ENCODE data around the gene CHMP4A. TPM values are rescaled to one million over a fixed set of nuclear protein-coding genes. Genes with fewer than 3 reads are reported as not detected.

Gene CHMP4A
- total RNA-seq, 1 experiment from 2014 or later = 44.4 TPM

GRCh38 chr14:24181371-24182077 lies 31.8 kb downstream of the CHMP4A start:
- no peak for DNase-seq (ENCODE audit: low read depth)

- DNase-seq (ENCODE audit: low read depth) = peak; percentile 28
Observed at GRCh38 chr14:24179961-24180796, 33.1 kb downstream of the CHMP4A start.

GRCh38 chr14:24179294-24179960 lies 33.9 kb downstream of the CHMP4A start:
- no peak for DNase-seq (ENCODE audit: low read depth)

GRCh38 chr14:24178399-24179178 lies 34.7 kb downstream of the CHMP4A start:
- DNase-seq (ENCODE audit: low read depth) = no peak

GRCh38 chr14:24177891-24178290 lies 35.4 kb downstream of the CHMP4A start:
- DNase-seq (ENCODE audit: low read depth) = no peak

GRCh38 chr14:24177041-24177825 lies 36.1 kb downstream of the CHMP4A start:
- DNase-seq (ENCODE audit: low read depth) = no peak

GRCh38 chr14:24176599-24176998 lies 36.7 kb downstream of the CHMP4A start:
- no peak for DNase-seq (ENCODE audit: low read depth)

GRCh38 chr14:24172871-24173281 lies 40.4 kb downstream of the CHMP4A start:
- DNase-seq (ENCODE audit: low read depth) = no peak

- DNase-seq (ENCODE audit: low read depth) = no peak
Observed at GRCh38 chr14:24172261-24172860, 40.9 kb downstream of the CHMP4A start.

GRCh38 chr14:24171422-24172260 lies 41.6 kb downstream of the CHMP4A start, which contains the start of gene REC8:
Gene REC8, plus strand, starts transcription at chr14:24172080. Its CDS starts 473 bp downstream, at chr14:24172553.
- no peak for DNase-seq (ENCODE audit: low read depth)

- no peak for DNase-seq (ENCODE audit: low read depth)
Observed at GRCh38 chr14:24167469-24168114, 45.7 kb downstream of the CHMP4A start.

- no peak for DNase-seq (ENCODE audit: low read depth)
Observed at GRCh38 chr14:24165785-24166184, 47.5 kb downstream of the CHMP4A start.

GRCh38 chr14:24164518-24164991 lies 48.7 kb downstream of the CHMP4A start:
- no peak for DNase-seq (ENCODE audit: low read depth)

- no peak for DNase-seq (ENCODE audit: low read depth)
Observed at GRCh38 chr14:24162093-24162492, 51.2 kb downstream of the CHMP4A start.

- DNase-seq (ENCODE audit: low read depth) = peak; percentile 95
Observed at GRCh38 chr14:24160850-24161804, 52.2 kb downstream of the CHMP4A start, which contains the start of gene IRF9. Gene IRF9, plus strand, starts transcription at chr14:24161265. Its CDS starts 880 bp downstream, at chr14:24162145.

- DNase-seq (ENCODE audit: low read depth) = no peak
Observed at GRCh38 chr14:24160499-24160849, 52.8 kb downstream of the CHMP4A start.

Data from HT1080 (cell line).